Stimulated activated naive CD8-positive, alpha-beta T cell treated with anti-CD3 and anti-CD28 coated beads, Interleukin-15, Interleukin-2, amounts not matched to agents 100 ng/mL and 50 ng/mL, for 24 hours (primary cell): ENCODE measurements around the gene ADGRB2.

Experiments
- H3K27ac Mint-ChIP-seq: one replicate; pipeline ENCODE4 v1.8.0; 2021; ENCODE audit warnings: mild to moderate bottlenecking, mixed read lengths
- H3K27me3 Mint-ChIP-seq: one replicate; pipeline ENCODE4 v1.8.0; 2021; ENCODE audit warnings: mixed read lengths
- H3K36me3 Mint-ChIP-seq: one replicate; pipeline ENCODE4 v1.8.0; 2021; ENCODE audit warnings: low read depth, mixed read lengths
- H3K4me1 Mint-ChIP-seq: one replicate; pipeline ENCODE4 v1.8.0; 2021; ENCODE audit warnings: low read depth, mixed read lengths
- H3K4me3 Mint-ChIP-seq: one replicate; pipeline ENCODE4 v1.8.0; 2021; ENCODE audit warnings: mild to moderate bottlenecking, mixed read lengths
- H3K9me3 Mint-ChIP-seq: one replicate; pipeline ENCODE4 v1.8.0; 2021; ENCODE audit warnings: mixed read lengths

Gene ADGRB2

GRCh38 chr1:31704271-31705079, 59.7 kb downstream of the ADGRB2 start:
- no peak overlapping the region for H3K27ac Mint-ChIP-seq
- H3K27me3 Mint-ChIP-seq, result peaks cover 53% of the 10 kb centered on the region
- H3K4me3 Mint-ChIP-seq, result no peak overlapping the region
- H3K36me3 Mint-ChIP-seq, result no peaks in the 10 kb centered on the region
- H3K4me1 Mint-ChIP-seq, result peaks cover 54% of the 10 kb centered on the region
- no peaks in the 10 kb centered on the region for H3K9me3 Mint-ChIP-seq

DNA sequence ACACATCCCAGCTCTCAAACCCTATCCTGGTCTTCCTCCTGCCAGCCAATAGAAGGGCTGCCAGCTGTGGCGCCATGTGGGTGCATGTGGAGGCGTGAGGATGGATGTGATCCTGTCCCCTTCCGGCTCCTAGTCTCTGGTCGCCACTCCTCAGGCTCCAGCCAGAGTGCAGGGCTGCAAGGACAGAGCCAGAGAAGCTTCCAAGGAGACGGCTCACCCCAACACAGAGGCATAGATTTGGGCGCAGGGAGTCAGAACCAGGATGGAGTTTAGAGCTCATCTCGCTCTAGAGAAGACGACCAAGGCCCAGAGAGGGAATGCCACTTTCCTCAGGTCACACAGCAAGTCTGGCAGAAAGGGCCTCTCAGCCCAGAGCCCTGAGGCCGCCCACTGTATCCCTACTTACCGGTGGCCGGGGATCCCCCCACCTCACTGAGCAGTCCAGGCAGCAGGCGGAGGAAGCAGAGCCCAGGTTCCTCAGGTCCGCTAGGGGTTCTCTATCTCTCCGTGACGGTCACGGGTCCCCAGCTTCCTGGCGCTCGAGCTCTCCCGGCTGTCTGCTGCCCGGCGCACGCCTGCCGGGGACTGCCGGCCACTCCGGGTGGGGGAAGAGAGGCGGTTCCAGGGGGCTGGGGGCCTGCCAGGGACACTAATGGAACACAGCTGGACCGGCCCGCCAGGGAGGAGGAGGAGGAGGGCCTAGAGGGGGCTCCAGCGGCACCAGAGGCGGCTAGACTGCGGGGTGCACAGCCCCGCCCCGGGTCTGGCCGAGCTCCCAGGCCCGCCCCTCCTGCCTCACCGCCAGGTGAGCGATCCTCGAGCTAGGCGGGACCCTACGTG, 60.5 kb downstream of the ADGRB2 start, which contains the start of gene COL16A1:
Gene COL16A1, minus strand, starts transcription at position 587 of the 840 bp plus-strand sequence. CDS start 1,824 bp downstream, outside the sequence.
- Mint-ChIP-seq H3K27me3 (peaks cover 47% of the 10 kb centered on the region), H3K4me1 (peaks cover 60% of the 10 kb centered on the region), H3K27ac (no peak within 1 kb of the TSS), H3K36me3 (no peaks in the 10 kb centered on the region), H3K4me3 (no peak within 1 kb of the TSS), H3K9me3 (no peaks in the 10 kb centered on the region)

GRCh38 chr1:31702836-31703404, 61.2 kb downstream of the ADGRB2 start:
- no peak overlapping the region for H3K4me3 Mint-ChIP-seq
- H3K4me1 Mint-ChIP-seq, result peaks cover 54% of the 10 kb centered on the region
- peaks cover 43% of the 10 kb centered on the region for H3K27me3 Mint-ChIP-seq
- no peak overlapping the region for H3K27ac Mint-ChIP-seq
- H3K9me3 Mint-ChIP-seq, result no peaks in the 10 kb centered on the region
- no peaks in the 10 kb centered on the region for H3K36me3 Mint-ChIP-seq

DNA sequence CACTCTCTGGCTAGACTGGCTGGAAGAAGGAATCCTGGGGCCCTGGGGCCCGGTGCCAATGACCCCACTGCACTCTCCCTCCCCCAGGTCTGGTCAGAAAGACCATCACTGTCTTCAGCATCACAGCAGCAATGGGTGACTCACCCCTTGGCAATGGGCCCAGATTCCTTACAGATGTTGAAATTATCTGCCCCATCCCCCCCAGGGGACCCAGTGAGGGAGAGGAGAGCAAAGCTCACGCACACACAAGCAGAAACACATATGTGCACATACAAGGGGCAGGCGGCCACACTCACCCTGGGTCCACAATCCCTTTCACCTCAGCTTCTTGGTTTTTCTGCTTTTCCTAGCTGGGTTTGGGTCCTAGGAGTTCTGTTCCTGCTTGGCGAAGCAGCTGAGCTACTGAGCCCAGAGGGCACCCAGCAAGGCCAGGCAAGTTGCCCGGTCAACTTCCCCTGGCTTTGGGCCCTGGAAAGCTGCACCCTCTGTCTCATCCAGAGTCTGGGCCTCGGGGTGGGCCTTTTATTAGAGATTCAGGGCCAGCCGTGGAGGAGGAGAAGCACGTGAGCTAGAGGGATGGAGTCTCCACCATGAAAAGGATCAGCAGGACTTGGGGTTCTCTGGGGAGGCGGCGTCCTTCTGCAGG, 62.9 kb downstream of the ADGRB2 start:
- H3K4me3 Mint-ChIP-seq, result no peak overlapping the region
- no peaks in the 10 kb centered on the region for H3K36me3 Mint-ChIP-seq
- H3K9me3 Mint-ChIP-seq, result no peaks in the 10 kb centered on the region
- peaks cover 42% of the 10 kb centered on the region for H3K4me1 Mint-ChIP-seq
- H3K27ac Mint-ChIP-seq, result no peak overlapping the region
- peaks cover 32% of the 10 kb centered on the region for H3K27me3 Mint-ChIP-seq

GRCh38 chr1:31700468-31701090, 63.6 kb downstream of the ADGRB2 start:
- H3K27me3 Mint-ChIP-seq, result peaks cover 26% of the 10 kb centered on the region
- peaks cover 36% of the 10 kb centered on the region for H3K4me1 Mint-ChIP-seq

DNA sequence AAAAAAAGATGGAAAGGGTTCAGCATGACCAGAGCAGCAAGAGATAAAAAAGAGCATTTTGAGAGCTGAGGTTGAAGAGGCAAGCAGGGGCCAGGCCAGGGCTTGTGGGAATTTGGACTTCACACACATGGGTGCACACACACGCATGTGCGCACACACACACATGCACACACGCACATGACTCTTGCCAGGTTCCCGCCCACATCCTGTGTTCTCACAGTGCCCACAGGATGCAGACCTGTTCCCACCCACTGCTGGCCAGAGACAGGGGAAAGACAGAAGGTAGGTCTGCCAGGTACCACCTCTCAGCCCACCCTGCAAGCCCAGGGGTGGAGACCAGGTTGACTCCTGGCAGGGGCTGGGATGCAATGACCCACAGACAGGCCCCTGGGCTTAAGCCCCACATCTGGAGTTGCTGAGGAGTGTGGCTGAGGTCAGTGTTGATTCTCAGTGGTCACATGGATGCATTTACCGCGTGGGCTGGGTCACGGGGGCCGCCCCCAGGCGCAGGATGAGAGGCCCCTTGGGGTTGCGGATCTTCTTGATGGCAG, 64.7 kb downstream of the ADGRB2 start:
- Mint-ChIP-seq H3K36me3 (no peaks in the 10 kb centered on the region), H3K9me3 (no peaks in the 10 kb centered on the region), H3K4me1 (peaks cover 24% of the 10 kb centered on the region), H3K27me3 (peaks cover 18% of the 10 kb centered on the region), H3K4me3 (peak overlapping the region; percentile 43), H3K27ac (no peak overlapping the region)

More at GRCh38 chr1:31700468-31701090, 63.6 kb downstream of the ADGRB2 start:
- Mint-ChIP-seq H3K27ac (no peak overlapping the region), H3K36me3 (no peaks in the 10 kb centered on the region), H3K9me3 (no peaks in the 10 kb centered on the region), H3K4me3 (no peak overlapping the region)

- Mint-ChIP-seq H3K4me3 (no peak overlapping the region), H3K27ac (no peak overlapping the region), H3K27me3 (peaks cover 8% of the 10 kb centered on the region), H3K9me3 (no peaks in the 10 kb centered on the region), H3K4me1 (peaks cover 23% of the 10 kb centered on the region), H3K36me3 (no peaks in the 10 kb centered on the region)
Measured at GRCh38 chr1:31697369-31697984, 66.7 kb downstream of the ADGRB2 start.

GRCh38 chr1:31696242-31696641, 67.9 kb downstream of the ADGRB2 start:
- no peaks in the 10 kb centered on the region for H3K36me3 Mint-ChIP-seq
- no peaks in the 10 kb centered on the region for H3K9me3 Mint-ChIP-seq
- peaks cover 23% of the 10 kb centered on the region for H3K4me1 Mint-ChIP-seq
- no peaks in the 10 kb centered on the region for H3K27me3 Mint-ChIP-seq
- no peak overlapping the region for H3K27ac Mint-ChIP-seq
- H3K4me3 Mint-ChIP-seq, result no peak overlapping the region

DNA sequence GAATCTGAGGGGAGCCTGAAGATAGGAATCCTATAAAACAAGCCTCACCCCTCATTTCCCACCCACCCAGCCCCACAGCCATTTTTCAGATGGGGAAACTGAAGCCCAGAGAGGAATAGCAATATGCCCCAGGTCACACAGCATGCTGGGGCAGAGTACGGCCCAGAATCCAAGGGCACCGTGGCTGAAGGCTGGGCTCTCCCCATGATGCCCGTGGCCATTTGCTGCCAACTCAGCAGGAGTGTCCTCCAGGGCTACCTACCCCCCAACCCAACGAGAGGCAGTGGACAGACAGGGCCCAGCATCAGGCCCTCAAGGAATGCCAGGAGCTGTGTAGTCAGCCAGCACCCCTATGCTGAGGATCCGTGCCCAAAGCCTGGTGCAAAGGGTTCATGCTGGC, 68.8 kb downstream of the ADGRB2 start:
- Mint-ChIP-seq H3K27me3 (no peaks in the 10 kb centered on the region), H3K9me3 (no peaks in the 10 kb centered on the region), H3K36me3 (no peaks in the 10 kb centered on the region), H3K4me1 (peaks cover 13% of the 10 kb centered on the region), H3K27ac (no peak overlapping the region), H3K4me3 (no peak overlapping the region)

DNA sequence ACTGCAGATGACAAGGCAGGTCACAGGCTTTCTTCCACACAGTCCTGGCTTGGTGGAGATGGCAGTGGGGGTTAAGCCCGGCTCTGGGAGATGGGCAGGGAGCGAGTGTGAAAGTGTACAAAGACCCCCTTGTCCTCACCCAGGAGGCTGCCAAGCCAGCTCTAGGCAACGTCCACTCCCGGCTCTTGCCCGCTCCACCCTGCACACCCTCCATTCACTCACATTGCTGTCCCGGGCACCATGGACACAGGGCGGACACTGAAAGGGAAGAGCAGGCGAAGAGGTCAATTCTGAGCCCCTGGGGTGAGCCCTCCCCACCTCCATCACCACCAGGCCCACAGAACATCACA, 69.2 kb downstream of the ADGRB2 start:
- H3K36me3 Mint-ChIP-seq, result no peaks in the 10 kb centered on the region
- peaks cover 10% of the 10 kb centered on the region for H3K4me1 Mint-ChIP-seq
- no peaks in the 10 kb centered on the region for H3K27me3 Mint-ChIP-seq
- H3K4me3 Mint-ChIP-seq, result no peak overlapping the region
- H3K9me3 Mint-ChIP-seq, result no peaks in the 10 kb centered on the region
- H3K27ac Mint-ChIP-seq, result no peak overlapping the region

GRCh38 chr1:31694069-31694963, 69.8 kb downstream of the ADGRB2 start:
- Mint-ChIP-seq H3K4me3 (no peak overlapping the region), H3K27ac (no peak overlapping the region), H3K36me3 (no peaks in the 10 kb centered on the region)

GRCh38 chr1:31693231-31693630, 70.9 kb downstream of the ADGRB2 start:
- Mint-ChIP-seq H3K4me1 (no peaks in the 10 kb centered on the region), H3K27me3 (no peaks in the 10 kb centered on the region), H3K4me3 (no peak overlapping the region), H3K36me3 (no peaks in the 10 kb centered on the region), H3K27ac (no peak overlapping the region), H3K9me3 (no peaks in the 10 kb centered on the region)

More at GRCh38 chr1:31694069-31694963, 69.8 kb downstream of the ADGRB2 start:
- no peaks in the 10 kb centered on the region for H3K27me3 Mint-ChIP-seq
- peaks cover 4% of the 10 kb centered on the region for H3K4me1 Mint-ChIP-seq
- no peaks in the 10 kb centered on the region for H3K9me3 Mint-ChIP-seq

DNA sequence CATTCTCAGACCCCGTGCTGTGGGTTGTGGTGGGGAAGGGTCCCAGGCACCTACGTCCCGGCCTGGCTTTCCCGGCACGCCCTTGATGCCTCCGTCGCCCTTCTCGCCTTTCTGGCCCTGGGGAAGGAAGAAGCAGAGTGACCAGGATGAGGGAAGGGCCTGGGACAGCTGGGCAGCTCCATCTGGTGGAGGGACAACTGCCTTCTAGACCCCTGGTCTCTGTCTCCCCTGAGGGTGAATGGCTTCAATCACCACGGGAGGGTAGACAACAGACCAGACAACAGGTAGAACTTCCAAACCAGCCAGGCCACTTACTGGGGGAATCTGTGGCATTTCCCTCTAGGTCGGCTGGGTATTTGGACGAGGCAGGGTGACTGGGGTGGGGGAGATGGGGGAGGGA, 72.2 kb downstream of the ADGRB2 start:
- Mint-ChIP-seq H3K4me3 (no peak overlapping the region), H3K27me3 (no peaks in the 10 kb centered on the region), H3K36me3 (no peaks in the 10 kb centered on the region), H3K4me1 (no peaks in the 10 kb centered on the region), H3K27ac (no peak overlapping the region), H3K9me3 (no peaks in the 10 kb centered on the region)
